ENCODE results near the gene TM7SF2.

The TM7SF2 gene

GRCh38 chr11:65090628-65091027 is 21.0 kb upstream of the TM7SF2 start:
- TF ChIP-seq, protein P1, sequence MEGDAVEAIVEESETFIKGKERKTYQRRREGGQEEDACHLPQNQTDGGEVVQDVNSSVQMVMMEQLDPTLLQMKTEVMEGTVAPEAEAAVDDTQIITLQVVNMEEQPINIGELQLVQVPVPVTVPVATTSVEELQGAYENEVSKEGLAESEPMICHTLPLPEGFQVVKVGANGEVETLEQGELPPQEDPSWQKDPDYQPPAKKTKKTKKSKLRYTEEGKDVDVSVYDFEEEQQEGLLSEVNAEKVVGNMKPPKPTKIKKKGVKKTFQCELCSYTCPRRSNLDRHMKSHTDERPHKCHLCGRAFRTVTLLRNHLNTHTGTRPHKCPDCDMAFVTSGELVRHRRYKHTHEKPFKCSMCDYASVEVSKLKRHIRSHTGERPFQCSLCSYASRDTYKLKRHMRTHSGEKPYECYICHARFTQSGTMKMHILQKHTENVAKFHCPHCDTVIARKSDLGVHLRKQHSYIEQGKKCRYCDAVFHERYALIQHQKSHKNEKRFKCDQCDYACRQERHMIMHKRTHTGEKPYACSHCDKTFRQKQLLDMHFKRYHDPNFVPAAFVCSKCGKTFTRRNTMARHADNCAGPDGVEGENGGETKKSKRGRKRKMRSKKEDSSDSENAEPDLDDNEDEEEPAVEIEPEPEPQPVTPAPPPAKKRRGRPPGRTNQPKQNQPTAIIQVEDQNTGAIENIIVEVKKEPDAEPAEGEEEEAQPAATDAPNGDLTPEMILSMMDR (conservative IDR thresholded peaks at IDR 0.05), result no peak
- H3K27ac ChIP-seq, result no peak overlapping the region

- peak overlapping the region; percentile 100 for H3K27ac ChIP-seq
Observed at GRCh38 chr11:65095427-65095826, 16.2 kb upstream of the TM7SF2 start.

DNA sequence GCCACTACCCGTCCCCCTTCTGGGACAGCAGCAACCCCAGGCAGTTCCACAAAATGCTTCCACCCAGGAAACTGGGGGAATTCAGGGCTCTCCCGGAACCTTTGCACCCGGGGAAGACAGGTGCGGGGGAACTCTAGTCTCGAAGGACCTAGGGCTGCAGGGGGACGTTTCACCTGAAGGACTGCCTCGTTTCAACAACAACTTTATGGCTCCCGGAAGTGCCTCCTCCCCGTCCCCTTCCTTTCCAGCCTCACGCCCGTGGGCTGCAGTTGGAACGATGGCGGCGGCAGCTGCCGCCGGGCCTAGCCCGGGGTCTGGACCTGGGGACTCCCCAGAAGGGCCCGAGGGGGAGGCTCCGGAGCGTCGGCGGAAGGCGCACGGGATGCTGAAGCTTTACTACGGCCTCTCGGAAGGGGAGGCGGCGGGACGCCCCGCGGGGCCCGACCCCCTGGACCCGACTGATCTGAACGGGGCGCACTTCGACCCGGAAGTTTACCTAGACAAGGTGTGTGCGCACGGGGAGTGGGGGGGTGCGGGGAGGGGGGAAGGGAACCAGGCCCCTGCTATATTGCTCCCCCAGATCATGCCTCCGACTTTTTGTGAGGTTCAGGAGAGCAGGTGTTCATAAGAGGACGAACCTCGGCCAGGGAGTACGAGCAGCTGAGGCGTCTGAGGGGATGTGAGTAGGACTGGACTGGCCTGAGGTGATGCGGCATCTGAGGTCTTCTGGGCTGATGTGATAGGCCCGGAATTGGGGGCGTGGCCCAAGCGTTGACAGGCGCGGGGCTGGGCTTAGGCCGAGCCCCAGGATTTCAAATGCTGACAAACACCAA is 15.5 kb upstream of the TM7SF2 start, which contains the start of gene VPS51:
Gene VPS51 (plus strand): TSS at position 241 of the 833 bp plus-strand sequence. CDS start 37 bp downstream, at position 278.
- TF ChIP-seq, protein P1 (conservative IDR thresholded peaks at IDR 0.05), result no peak
- H3K27ac ChIP-seq, result peak within 1 kb of the TSS; percentile 100

More at GRCh38 chr11:65095427-65095826, 16.2 kb upstream of the TM7SF2 start:
- TF ChIP-seq, protein P1 (conservative IDR thresholded peaks at IDR 0.05), result no peak

DNA sequence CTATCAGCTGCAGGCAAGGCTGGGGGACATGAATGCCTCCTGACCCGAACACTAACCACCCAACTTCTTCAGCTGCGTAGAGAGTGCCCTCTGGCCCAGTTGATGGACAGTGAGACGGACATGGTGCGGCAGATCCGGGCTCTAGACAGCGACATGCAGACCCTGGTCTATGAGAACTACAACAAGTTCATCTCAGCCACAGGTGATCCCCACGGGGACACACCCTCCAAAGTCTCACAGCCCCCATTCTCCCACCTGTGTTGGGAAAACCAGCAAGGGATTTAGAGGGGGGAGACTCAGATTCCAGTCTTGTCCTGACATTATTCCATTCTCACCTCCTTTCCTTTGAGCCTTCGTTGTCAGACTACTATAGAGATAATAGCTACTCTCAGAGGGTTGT is 14.7 kb upstream of the TM7SF2 start:
- H3K27ac ChIP-seq, result peak overlapping the region; percentile 100
- TF ChIP-seq, protein P1 (conservative IDR thresholded peaks at IDR 0.05), result no peak

DNA sequence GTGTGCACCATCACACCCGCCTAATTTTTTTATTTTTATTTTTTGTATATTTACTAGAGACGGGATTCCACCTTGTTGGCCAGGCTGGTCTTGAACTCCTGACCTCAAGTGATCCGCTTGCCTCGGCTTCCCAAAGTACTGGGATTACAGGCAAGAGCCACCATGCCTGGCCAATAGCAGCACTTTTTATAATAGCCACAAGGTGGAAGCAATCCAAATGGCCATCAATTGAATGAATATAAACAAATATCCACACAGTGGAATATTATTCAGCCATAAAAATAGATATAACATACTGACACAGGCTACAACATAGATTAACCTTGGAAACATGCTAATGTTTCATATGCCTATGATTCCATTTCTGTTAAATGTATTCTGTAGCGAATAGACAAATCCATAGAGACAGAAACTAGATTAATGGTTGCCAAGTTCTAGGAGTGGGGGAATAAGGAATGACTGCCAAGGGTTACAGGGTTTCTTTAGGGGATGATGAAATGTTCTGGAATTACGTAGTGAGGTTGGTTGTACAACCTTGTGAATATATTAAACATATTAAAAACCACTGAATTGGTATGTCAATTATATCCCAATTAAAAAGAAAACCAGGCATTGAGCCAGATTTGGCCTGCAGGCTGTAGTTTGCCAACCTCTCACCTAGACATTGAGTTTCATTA is 10.9 kb upstream of the TM7SF2 start:
- TF ChIP-seq, protein P1 (conservative IDR thresholded peaks at IDR 0.05), result peak; percentile 42

GRCh38 chr11:65102142-65103095 is 9.3 kb upstream of the TM7SF2 start:
- TF ChIP-seq, protein P1 (conservative IDR thresholded peaks at IDR 0.05), result no peak
- peak overlapping the region; percentile 100 for H3K27ac ChIP-seq

More for the DNA sequence above, 10.9 kb upstream of the TM7SF2 start:
- H3K27ac ChIP-seq, result peak overlapping the region; percentile 100
